Measurements from ENCODE around the gene SLC25A21.

DNA sequence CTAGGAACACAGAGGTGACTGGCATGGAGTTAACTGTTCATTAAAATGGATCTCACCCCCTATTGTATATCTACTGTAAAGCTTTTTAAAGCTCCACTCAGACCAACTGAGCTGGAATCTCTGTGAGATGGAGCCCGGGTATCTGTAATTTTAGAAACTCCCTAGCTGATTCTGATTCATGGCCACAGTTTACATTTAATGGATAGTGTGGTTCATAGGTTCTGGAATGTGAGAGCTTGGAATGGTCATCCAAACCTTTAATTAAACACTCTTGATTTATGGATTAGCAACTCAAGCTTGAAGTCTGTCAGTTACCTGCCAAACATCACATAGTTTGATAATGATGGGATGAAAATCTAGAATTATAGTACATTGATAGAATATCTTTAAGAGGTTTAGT lies 183.8 kb downstream of the SLC25A21 start:
- TF ChIP-seq, protein P1, sequence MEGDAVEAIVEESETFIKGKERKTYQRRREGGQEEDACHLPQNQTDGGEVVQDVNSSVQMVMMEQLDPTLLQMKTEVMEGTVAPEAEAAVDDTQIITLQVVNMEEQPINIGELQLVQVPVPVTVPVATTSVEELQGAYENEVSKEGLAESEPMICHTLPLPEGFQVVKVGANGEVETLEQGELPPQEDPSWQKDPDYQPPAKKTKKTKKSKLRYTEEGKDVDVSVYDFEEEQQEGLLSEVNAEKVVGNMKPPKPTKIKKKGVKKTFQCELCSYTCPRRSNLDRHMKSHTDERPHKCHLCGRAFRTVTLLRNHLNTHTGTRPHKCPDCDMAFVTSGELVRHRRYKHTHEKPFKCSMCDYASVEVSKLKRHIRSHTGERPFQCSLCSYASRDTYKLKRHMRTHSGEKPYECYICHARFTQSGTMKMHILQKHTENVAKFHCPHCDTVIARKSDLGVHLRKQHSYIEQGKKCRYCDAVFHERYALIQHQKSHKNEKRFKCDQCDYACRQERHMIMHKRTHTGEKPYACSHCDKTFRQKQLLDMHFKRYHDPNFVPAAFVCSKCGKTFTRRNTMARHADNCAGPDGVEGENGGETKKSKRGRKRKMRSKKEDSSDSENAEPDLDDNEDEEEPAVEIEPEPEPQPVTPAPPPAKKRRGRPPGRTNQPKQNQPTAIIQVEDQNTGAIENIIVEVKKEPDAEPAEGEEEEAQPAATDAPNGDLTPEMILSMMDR (conservative IDR thresholded peaks at IDR 0.05 in 1 of 2, IDR thresholded peaks at IDR 0.05 in 1 of 2; ENCODE audit: low read depth in 1 of 2, low read length in 2 of 2), result no peak
- TF ChIP-seq EZH2 (IDR thresholded peaks at IDR 0.05; ENCODE audit: low read length, missing control alignments), result no peak
